IPS-15b (cell line): ENCODE data around the gene HGD.

Experiments used
- H3K27me3 ChIP-seq: one replicate; pipeline ENCODE4 v1.6.1; 2013; ENCODE audit warnings: low read length; ENCODE audit not compliant: control insufficient read depth, insufficient read depth
- H3K36me3 ChIP-seq: one replicate; pipeline ENCODE4 v1.6.1; 2013; ENCODE audit warnings: low read length; ENCODE audit not compliant: control insufficient read depth, insufficient read depth
- H3K4me1 ChIP-seq: one replicate; pipeline ENCODE4 v1.6.1; 2013; ENCODE audit warnings: mild to moderate bottlenecking, low read length; ENCODE audit not compliant: control insufficient read depth, insufficient read depth
- H3K4me3 ChIP-seq: one replicate; pipeline ENCODE4 v1.5.1; 2013; ENCODE audit warnings: low read depth, low read length
- H3K9ac ChIP-seq: one replicate; pipeline ENCODE4 v1.6.1; 2013; ENCODE audit warnings: low read depth, mild to moderate bottlenecking, low read length
- H3K9me3 ChIP-seq: one replicate; pipeline ENCODE4 v1.6.1; 2013; ENCODE audit warnings: mild to moderate bottlenecking, low read length; ENCODE audit not compliant: control insufficient read depth, insufficient read depth

The HGD gene

GRCh38 chr3:120599211-120599610, 82.8 kb downstream of the HGD start:
- H3K36me3 ChIP-seq: peaks cover 12% of the 10 kb centered on the region
- no peak overlapping the region for H3K9ac ChIP-seq
- no peaks in the 10 kb centered on the region for H3K9me3 ChIP-seq
- no peaks in the 10 kb centered on the region for H3K27me3 ChIP-seq
- no peak overlapping the region for H3K4me3 ChIP-seq
- peaks cover 5% of the 10 kb centered on the region for H3K4me1 ChIP-seq

GRCh38 chr3:120597445-120598049, 84.5 kb downstream of the HGD start:
- peaks cover 5% of the 10 kb centered on the region for H3K4me1 ChIP-seq
- no peak overlapping the region for H3K9ac ChIP-seq
- H3K9me3 ChIP-seq: no peaks in the 10 kb centered on the region
- H3K27me3 ChIP-seq: no peaks in the 10 kb centered on the region
- H3K4me3 ChIP-seq: peak overlapping the region; percentile 98
- peaks cover 12% of the 10 kb centered on the region for H3K36me3 ChIP-seq

GRCh38 chr3:120596853-120597223, 85.2 kb downstream of the HGD start:
- Histone ChIP-seq H3K4me1 (peaks cover 5% of the 10 kb centered on the region), H3K36me3 (peaks cover 12% of the 10 kb centered on the region), H3K4me3 (peak overlapping the region; percentile 98), H3K9me3 (no peaks in the 10 kb centered on the region), H3K27me3 (no peaks in the 10 kb centered on the region), H3K9ac (peak overlapping the region; percentile 99)

GRCh38 chr3:120596116-120596852, 85.8 kb downstream of the HGD start, which contains the start of gene NDUFB4:
Gene NDUFB4 (plus strand): TSS chr3:120596336. CDS start chr3:120596360, 24 bp downstream.
- Histone ChIP-seq H3K9ac (peak within 1 kb of the TSS; percentile 99), H3K4me1 (peaks cover 5% of the 10 kb centered on the region), H3K9me3 (no peaks in the 10 kb centered on the region), H3K27me3 (no peaks in the 10 kb centered on the region), H3K4me3 (peak within 1 kb of the TSS; percentile 98), H3K36me3 (peaks cover 12% of the 10 kb centered on the region)

- Histone ChIP-seq H3K9ac (no peak overlapping the region), H3K4me3 (peak overlapping the region; percentile 98), H3K27me3 (no peaks in the 10 kb centered on the region), H3K36me3 (peaks cover 12% of the 10 kb centered on the region), H3K9me3 (no peaks in the 10 kb centered on the region), H3K4me1 (peaks cover 5% of the 10 kb centered on the region)
Observed at GRCh38 chr3:120595788-120596115, 86.3 kb downstream of the HGD start.

GRCh38 chr3:120587332-120587975, 94.6 kb downstream of the HGD start:
- Histone ChIP-seq H3K4me1 (no peaks in the 10 kb centered on the region), H3K4me3 (no peak overlapping the region), H3K9ac (no peak overlapping the region), H3K27me3 (no peaks in the 10 kb centered on the region), H3K36me3 (no peaks in the 10 kb centered on the region), H3K9me3 (no peaks in the 10 kb centered on the region)
